K562 treated with DMSO at 1 percent for 12 hours (cell line): ENCODE results near the gene PEX19. TPM values are rescaled to one million over a fixed set of nuclear protein-coding genes. Genes with fewer than 3 reads are reported as not detected.

Experiments used
- total RNA-seq: library from RNA; unstranded; fragments of 300-600 nt; gene quantifications from 2 replicates; pipeline ENCODE4 v1.2.3, GENCODE V29; 2022; ENCODE audit not compliant: insufficient read depth

PEX19 gene
- total RNA-seq, result 23.4 and 40.9 TPM in 2 replicates

GRCh38 chr1:160284782-160285344 lies at the start of gene PEX19:
Gene PEX19 (minus strand): TSS chr1:160285133. CDS start chr1:160285124, 9 bp downstream.

GRCh38 chr1:160261893-160262794 lies 22.8 kb downstream of the PEX19 start, which contains the start of gene DCAF8:
Gene DCAF8 (minus strand): TSS chr1:160262549. CDS start chr1:160244008, 18,541 bp downstream.

Other genes with a start within 250 kb of the PEX19 start
- gene KCNJ10, start 215.0 kb downstream of the PEX19 start, total RNA-seq, result not detected in 2 replicates
- gene KCNJ9, start 203.6 kb downstream of the PEX19 start, total RNA-seq, result not detected in 2 replicates
- 20.7 and 21.0 TPM in 2 replicates for gene IGSF8, start 186.5 kb downstream of the PEX19 start, total RNA-seq
- not detected in 2 replicates for gene ATP1A2, start 169.4 kb downstream of the PEX19 start, total RNA-seq
- gene ATP1A4, start 133.5 kb downstream of the PEX19 start, total RNA-seq, result not detected in 2 replicates
- gene CASQ1, start 94.6 kb downstream of the PEX19 start, total RNA-seq, result 0.46 and 0.50 TPM in 2 replicates
- gene PEA15, start 79.7 kb downstream of the PEX19 start, total RNA-seq, result 38.5 and 63.8 TPM in 2 replicates
- gene DCAF8, start 22.6 kb downstream of the PEX19 start, total RNA-seq, result 43.0 and 102 TPM in 2 replicates
- 104 and 208 TPM in 2 replicates for gene COPA, start 58.1 kb upstream of the PEX19 start, total RNA-seq
- gene NCSTN, start 58.2 kb upstream of the PEX19 start, total RNA-seq, result 40.5 and 99.2 TPM in 2 replicates
- 0.52 and 0.88 TPM in 2 replicates for gene NHLH1, start 81.9 kb upstream of the PEX19 start, total RNA-seq
- 2.3 and 7.0 TPM in 2 replicates for gene VANGL2, start 115.4 kb upstream of the PEX19 start, total RNA-seq
- 1.8 and 4.7 TPM in 2 replicates for gene SLAMF6, start 238.1 kb upstream of the PEX19 start, total RNA-seq